KMS-11 (cell line): ENCODE measurements around the gene AMER1.

Experiments
- H2AFZ ChIP-seq: fragments of 200-600 bp; sonication (generic); 2 replicates; pipeline ENCODE4 v1.6.1; 2016; ENCODE audit warnings: antibody characterized with exemption, mixed run types, low read depth
- H3K27ac ChIP-seq: fragments of 200-600 bp; sonication (generic); 2 replicates; pipeline ENCODE4 v1.6.1; 2016; ENCODE audit warnings: mild to moderate bottlenecking, mixed run types
- H3K27me3 ChIP-seq: fragments of 200-600 bp; sonication (generic); 2 replicates; pipeline ENCODE4 v1.6.1; 2017; ENCODE audit warnings: mild to moderate bottlenecking, low read depth, mixed run types, moderate library complexity; ENCODE audit not compliant: insufficient read depth
- H3K36me3 ChIP-seq: fragments of 200-600 bp; sonication (generic); 2 replicates; pipeline ENCODE4 v1.6.1; 2017; ENCODE audit warnings: mild to moderate bottlenecking, mixed run types; ENCODE audit not compliant: insufficient read depth
- H3K4me1 ChIP-seq: fragments of 200-600 bp; sonication (generic); 2 replicates; pipeline ENCODE4 v1.6.1; 2016; ENCODE audit warnings: mild to moderate bottlenecking, low read depth, mixed run types; ENCODE audit not compliant: poor library complexity, severe bottlenecking
- H3K4me2 ChIP-seq: fragments of 200-600 bp; sonication (generic); 2 replicates; pipeline ENCODE4 v1.7.0; 2016; ENCODE audit warnings: mild to moderate bottlenecking, mixed run types
- H3K4me3 ChIP-seq: fragments of 200-600 bp; sonication (generic); IDR thresholded peaks from 2 replicates; pipeline ENCODE4 v1.6.1; 2017; ENCODE audit warnings: low read depth, low read length, mixed read lengths; ENCODE audit not compliant: insufficient read depth
- H3K79me2 ChIP-seq: fragments of 200-600 bp; sonication (generic); 2 replicates; pipeline ENCODE4 v1.6.1; 2016; ENCODE audit warnings: low read depth, mixed run types; ENCODE audit not compliant: insufficient read depth
- H3K9ac ChIP-seq: fragments of 200-600 bp; sonication (generic); 2 replicates; pipeline ENCODE4 v1.6.1; 2016; ENCODE audit warnings: mild to moderate bottlenecking, mixed run types
- H4K20me1 ChIP-seq: fragments of 200-600 bp; sonication (generic); 2 replicates; pipeline ENCODE4 v1.6.1; 2016; ENCODE audit warnings: mild to moderate bottlenecking, mixed run types; ENCODE audit not compliant: insufficient read depth
- CTCF ChIP-seq: fragments of 200-600 bp; sonication (generic); conservative IDR thresholded peaks from 2 replicates; pipeline ENCODE4 v1.6.1; 2017; ENCODE audit warnings: low read depth, mild to moderate bottlenecking, antibody characterized with exemption, low read length, moderate library complexity, mixed read lengths

Gene AMER1

GRCh38 chrX:64192673-64193072, 12.8 kb downstream of the AMER1 start:
- H4K20me1 ChIP-seq = no peaks in the 10 kb centered on the region
- no peak overlapping the region for H3K4me3 ChIP-seq
- no peak overlapping the region for H3K9ac ChIP-seq
- no peaks in the 10 kb centered on the region for H3K27me3 ChIP-seq
- no peaks in the 10 kb centered on the region; the same call in 1 of the 2 replicates for H3K36me3 ChIP-seq
- H3K4me1 ChIP-seq = peaks cover 2% of the 10 kb centered on the region
- H2AFZ ChIP-seq = no peak overlapping the region
- no peak overlapping the region for H3K27ac ChIP-seq
- H3K79me2 ChIP-seq = no peaks in the 10 kb centered on the region
- no peak for TF ChIP-seq CTCF
- H3K4me2 ChIP-seq = no peak overlapping the region

- TF ChIP-seq CTCF = no peak
- Histone ChIP-seq H3K4me3 (no peak overlapping the region), H3K27me3 (no peaks in the 10 kb centered on the region), H3K9ac (no peak overlapping the region), H4K20me1 (no peaks in the 10 kb centered on the region), H3K4me1 (no peaks in the 10 kb centered on the region), H3K79me2 (no peaks in the 10 kb centered on the region), H2AFZ (no peak overlapping the region), H3K27ac (no peak overlapping the region), H3K36me3 (no peaks in the 10 kb centered on the region; the same call in 1 of the 2 replicates), H3K4me2 (no peak overlapping the region)
Measured at GRCh38 chrX:64192040-64192439, 13.5 kb downstream of the AMER1 start.

- H3K4me2 ChIP-seq = no peak overlapping the region
- no peak overlapping the region for H3K27ac ChIP-seq
- no peaks in the 10 kb centered on the region for H3K79me2 ChIP-seq
- H3K4me1 ChIP-seq = no peaks in the 10 kb centered on the region
- no peak overlapping the region for H3K9ac ChIP-seq
- H4K20me1 ChIP-seq = no peaks in the 10 kb centered on the region
- TF ChIP-seq CTCF = no peak
- H2AFZ ChIP-seq = no peak overlapping the region
- no peaks in the 10 kb centered on the region; the same call in 1 of the 2 replicates for H3K36me3 ChIP-seq
- H3K27me3 ChIP-seq = no peaks in the 10 kb centered on the region
- no peak overlapping the region for H3K4me3 ChIP-seq
Measured at GRCh38 chrX:64191281-64192010, 14.1 kb downstream of the AMER1 start.

- Histone ChIP-seq H3K36me3 (no peaks in the 10 kb centered on the region; the same call in 1 of the 2 replicates), H3K4me3 (no peak overlapping the region)
Measured at GRCh38 chrX:64190136-64190740, 15.3 kb downstream of the AMER1 start.

More at GRCh38 chrX:64190136-64190740, 15.3 kb downstream of the AMER1 start:
- Histone ChIP-seq H2AFZ (no peak overlapping the region), H3K4me1 (no peaks in the 10 kb centered on the region), H3K4me2 (no peak overlapping the region), H3K27me3 (no peaks in the 10 kb centered on the region), H3K27ac (no peak overlapping the region), H3K9ac (no peak overlapping the region), H4K20me1 (no peaks in the 10 kb centered on the region), H3K79me2 (no peaks in the 10 kb centered on the region)
- no peak for TF ChIP-seq CTCF
